ENCODE results near the gene PASK. TPM values are rescaled to one million over a fixed set of nuclear protein-coding genes. Genes with fewer than 3 reads are reported as not detected.
A peak's percentile ranks its signal among the peaks of the same experiment; 100 is the strongest.

PASK gene
- total RNA-seq, 1 experiment from 2014 or later = 8.5 TPM

GRCh38 chr2:241180495-241180894 lies 31.2 kb upstream of the PASK start:
- no peak for DNase-seq (ENCODE audit: low read depth)

- DNase-seq (ENCODE audit: low read depth) = no peak
Measured at GRCh38 chr2:241179899-241180298, 30.6 kb upstream of the PASK start.

GRCh38 chr2:241178961-241179360 lies 29.7 kb upstream of the PASK start:
- DNase-seq (ENCODE audit: low read depth) = no peak

- DNase-seq (ENCODE audit: low read depth) = no peak
Measured at GRCh38 chr2:241177526-241178334, 28.5 kb upstream of the PASK start.

GRCh38 chr2:241173557-241173956 lies 24.3 kb upstream of the PASK start:
- no peak for DNase-seq (ENCODE audit: low read depth)

GRCh38 chr2:241168366-241168765 lies 19.1 kb upstream of the PASK start:
- DNase-seq (ENCODE audit: low read depth) = no peak

GRCh38 chr2:241163601-241164118 lies 14.4 kb upstream of the PASK start:
- DNase-seq (ENCODE audit: low read depth) = no peak

- peak; percentile 98 for DNase-seq (ENCODE audit: low read depth)
Measured at GRCh38 chr2:241161646-241162281, 12.5 kb upstream of the PASK start.

- DNase-seq (ENCODE audit: low read depth) = no peak
Measured at GRCh38 chr2:241160318-241160717, 11.0 kb upstream of the PASK start.

- DNase-seq (ENCODE audit: low read depth) = no peak
Measured at GRCh38 chr2:241159116-241159515, 9.8 kb upstream of the PASK start.

GRCh38 chr2:241158546-241158900 lies 9.3 kb upstream of the PASK start:
- no peak for DNase-seq (ENCODE audit: low read depth)

- peak; percentile 86 for DNase-seq (ENCODE audit: low read depth)
Measured at GRCh38 chr2:241157841-241158545, 8.7 kb upstream of the PASK start.

GRCh38 chr2:241156971-241157441 lies 7.7 kb upstream of the PASK start:
- DNase-seq (ENCODE audit: low read depth) = no peak

- no peak for DNase-seq (ENCODE audit: low read depth)
Measured at GRCh38 chr2:241155936-241156335, 6.7 kb upstream of the PASK start.

- peak; percentile 54 for DNase-seq (ENCODE audit: low read depth)
Measured at GRCh38 chr2:241154915-241155314, 5.6 kb upstream of the PASK start.

GRCh38 chr2:241153616-241154015 lies 4.3 kb upstream of the PASK start:
- peak; percentile 77 for DNase-seq (ENCODE audit: low read depth)

- no peak for DNase-seq (ENCODE audit: low read depth)
Measured at GRCh38 chr2:241151934-241152660, 2.8 kb upstream of the PASK start.

- DNase-seq (ENCODE audit: low read depth) = peak; percentile 45
Measured at GRCh38 chr2:241150660-241151530, 1.6 kb upstream of the PASK start.

- peak; percentile 88 for DNase-seq (ENCODE audit: low read depth)
Measured at GRCh38 chr2:241149925-241150659, 820 bp upstream of the PASK start, which contains the start of gene PPP1R7. PPP1R7 (plus strand) TSS chr2:241150467; CDS start chr2:241150496, 29 bp downstream.

- DNase-seq (ENCODE audit: low read depth) = no peak
Measured at GRCh38 chr2:241149675-241149924, 328 bp upstream of the PASK start.
